WTC11 (cell line): Measurements from ENCODE around the gene KIF13A. TPM values are rescaled to one million over a fixed set of nuclear protein-coding genes. Genes with fewer than 3 reads are reported as not detected.

Experiments
- ATAC-seq: fragments of 200-7000 bp; cut with Tn5 transposase; 2 replicates; pipeline ENCODE4 v1.10.0; 2021; ENCODE audit warnings: mild to moderate bottlenecking, moderate library complexity
- Bru-seq: library from RNA; stranded (reverse); fragments of 400-500 nt; gene quantifications from one replicate; lab custom pipeline; 2021; lab: Mats Ljungman, UMichigan
- CTCF ChIA-PET: fragments of 300-600 bp; sonication (Branson Sonifier 250); formaldehyde crosslinking; loops from one replicate; lab custom pipeline; 2021; ENCODE audit warnings: antibody characterized with exemption; lab: Charles Lee
- POLR2A ChIA-PET: fragments of 350-600 bp; sonication (Branson Sonifier 250); formaldehyde crosslinking; loops from one replicate; lab custom pipeline; 2021; ENCODE audit warnings: antibody characterized with exemption; lab: Charles Lee
- DNase-seq: peaks from one replicate; pipeline ENCODE4 v3.0.0; 2021; ENCODE audit warnings: low spot score
- H3K27ac Mint-ChIP-seq: 2 replicates; pipeline ENCODE4 v1.8.0; 2021; ENCODE audit warnings: mixed read lengths
- H3K27me3 Mint-ChIP-seq: 2 replicates; pipeline ENCODE4 v1.8.0; 2021; ENCODE audit warnings: low read depth, mild to moderate bottlenecking, moderate library complexity, mixed read lengths
- H3K36me3 Mint-ChIP-seq: 2 replicates; pipeline ENCODE4 v1.8.0; 2021; ENCODE audit warnings: mixed read lengths
- H3K4me1 Mint-ChIP-seq: 2 replicates; pipeline ENCODE4 v1.8.0; 2022; ENCODE audit warnings: mixed read lengths
- H3K4me3 Mint-ChIP-seq: 2 replicates; pipeline ENCODE4 v1.8.0; 2021; ENCODE audit warnings: mild to moderate bottlenecking, moderate library complexity, mixed read lengths
- H3K9me3 Mint-ChIP-seq: 2 replicates; pipeline ENCODE4 v1.8.0; 2021; ENCODE audit warnings: mixed read lengths
- ATF2 ChIP-seq: sonication (generic); formaldehyde crosslinking; IDR thresholded peaks from 2 replicates; pipeline ENCODE4 v1.8.1; 2022; ENCODE audit warnings: low read depth, missing genetic modification reagents, borderline replicate concordance
- CBFB ChIP-seq: sonication (generic); formaldehyde crosslinking; IDR thresholded peaks from 2 replicates; pipeline ENCODE4 v1.8.1; 2022; ENCODE audit warnings: mild to moderate bottlenecking, low read depth, missing genetic modification reagents
- E2F5 ChIP-seq: sonication (generic); formaldehyde crosslinking; IDR thresholded peaks from 2 replicates; pipeline ENCODE4 v1.8.1; 2022; ENCODE audit warnings: mild to moderate bottlenecking, moderate library complexity, missing genetic modification reagents
- FOXP4 ChIP-seq: sonication (generic); formaldehyde crosslinking; IDR thresholded peaks from 2 replicates; pipeline ENCODE4 v1.8.0; 2022; ENCODE audit warnings: mild to moderate bottlenecking, missing genetic modification reagents
- GRHL2 ChIP-seq: fragments of 250-450 bp; sonication (Bioruptor Pico); IDR thresholded peaks from 2 replicates; pipeline ENCODE4 v1.8.0; 2022; ENCODE audit warnings: mild to moderate bottlenecking, moderate library complexity; ENCODE audit not compliant: insufficient replicate concordance, severe bottlenecking
- IRF2 ChIP-seq: sonication (generic); formaldehyde crosslinking; IDR thresholded peaks from 2 replicates; pipeline ENCODE4 v1.8.0; 2022; ENCODE audit warnings: low read depth, missing genetic modification reagents, borderline replicate concordance
- MLX ChIP-seq: sonication (generic); formaldehyde crosslinking; IDR thresholded peaks from 2 replicates; pipeline ENCODE4 v1.8.1; 2023; ENCODE audit warnings: mild to moderate bottlenecking, missing genetic modification reagents, moderate library complexity
- MYBL2 ChIP-seq: sonication (generic); formaldehyde crosslinking; IDR thresholded peaks from 2 replicates; pipeline ENCODE4 v1.8.1; 2023; ENCODE audit warnings: mild to moderate bottlenecking, moderate library complexity, missing genetic modification reagents
- NR3C1 ChIP-seq: sonication (generic); formaldehyde crosslinking; conservative IDR thresholded peaks from 2 replicates; pipeline ENCODE4 v1.8.1; 2023; ENCODE audit warnings: low read depth, mild to moderate bottlenecking, missing genetic modification reagents
- PRRX2 ChIP-seq: fragments of 250-450 bp; sonication (Bioruptor Pico); IDR thresholded peaks from 2 replicates; pipeline ENCODE4 v1.8.0; 2021; ENCODE audit warnings: mild to moderate bottlenecking
- SP1 ChIP-seq: sonication (generic); formaldehyde crosslinking; conservative IDR thresholded peaks from 2 replicates; pipeline ENCODE4 v1.8.1; 2022; ENCODE audit warnings: missing genetic modification reagents
- TP53 ChIP-seq: sonication (generic); formaldehyde crosslinking; IDR thresholded peaks from 2 replicates; pipeline ENCODE4 v1.8.1; 2023; ENCODE audit warnings: mild to moderate bottlenecking, missing genetic modification reagents
- USF2 ChIP-seq: sonication (generic); formaldehyde crosslinking; IDR thresholded peaks from 2 replicates; pipeline ENCODE4 v1.8.1; 2023; ENCODE audit warnings: mild to moderate bottlenecking, missing genetic modification reagents, moderate library complexity
- ZNF138 ChIP-seq: sonication (generic); formaldehyde crosslinking; conservative IDR thresholded peaks from 2 replicates; pipeline ENCODE4 v1.8.1; 2022; ENCODE audit warnings: mild to moderate bottlenecking, moderate library complexity, missing genetic modification reagents
- ZNF317 ChIP-seq: sonication (generic); formaldehyde crosslinking; IDR thresholded peaks from 2 replicates; pipeline ENCODE4 v1.8.1; 2023; ENCODE audit warnings: low read depth, mild to moderate bottlenecking, moderate library complexity, missing genetic modification reagents, borderline replicate concordance
- ZNF416 ChIP-seq: fragments of 250-450 bp; sonication (Bioruptor Pico); IDR thresholded peaks from 2 replicates; pipeline ENCODE4 v1.9.0; 2021; ENCODE audit warnings: mild to moderate bottlenecking, inconsistent platforms
- ZNF512 ChIP-seq: sonication (generic); formaldehyde crosslinking; IDR thresholded peaks from 2 replicates; pipeline ENCODE4 v1.8.1; 2022; ENCODE audit warnings: missing genetic modification reagents, borderline replicate concordance
- ZSCAN18 ChIP-seq: fragments of 250-450 bp; sonication (Bioruptor Pico); IDR thresholded peaks from 2 replicates; pipeline ENCODE4 v2.1.2; 2022; ENCODE audit warnings: mild to moderate bottlenecking, moderate library complexity
- long read RNA-seq, 3 experiments: library from RNA in 1 of 3; library from capped mRNA in 1 of 3; library from polyadenylated mRNA in 1 of 3; unstranded in 2 of 3; stranded (forward) in 1 of 3; transcript quantifications; one replicate each; pipeline ENCODE4 v2.0.0, GENCODE V29; 2021
- total RNA-seq: library from RNA; stranded (reverse); gene quantifications from 3 replicates; pipeline ENCODE4 v1.2.3, GENCODE V29; 2021

Gene KIF13A
- 27.8 to 32.7 TPM (median 27.8 TPM) in 3 replicates for total RNA-seq
- percentile 73 among the genes with signal in this experiment for Bru-seq, nascent RNA
- long read RNA-seq, experiment 1, transcript KIF13A-207 (3 exons, 1,330 nt) = major isoform, 8 of 19 reads
- long read RNA-seq, experiment 1, partial matches to known transcripts = 4 of 19 reads
- long read RNA-seq, experiment 1, other reads (novel, unspliced or antisense) = 7 of 19 reads
- long read RNA-seq, experiment 2, transcript KIF13A-207 (3 exons, 1,330 nt) = major isoform, 5 of 29 reads
- long read RNA-seq, experiment 2, partial matches to known transcripts = 6 of 29 reads
- long read RNA-seq, experiment 2, other reads (novel, unspliced or antisense) = 18 of 29 reads
- long read RNA-seq, experiment 3, partial matches to known transcripts = 0 of 1 reads
- long read RNA-seq, experiment 3, other reads (novel, unspliced or antisense) = 1 of 1 reads

- CTCF ChIA-PET = interaction anchor here (0.6 to 3.0 kb wide), 2 partner anchors 131 to 134 kb away, joined by 4 to 12 read pairs; partner anchors contain the start of gene NHLRC1
- TF ChIP-seq ZNF138 (CRISPR knock-in tag) (no peak), MLX (CRISPR knock-in tag) (no peak), ATF2 (CRISPR knock-in tag) (no peak), CBFB (no peak), NR3C1 (CRISPR knock-in tag) (no peak), USF2 (CRISPR knock-in tag) (no peak)
- TF ChIP-seq, all 79 proteins: peak for 0
- H3K4me3 Mint-ChIP-seq = peak within 1 kb of the TSS; percentile 94
- H3K27me3 Mint-ChIP-seq = peaks cover 15% of the 10 kb centered on the region
- H3K27ac Mint-ChIP-seq = peak within 1 kb of the TSS; percentile 96
- POLR2A ChIA-PET = interaction anchor here (1.0 to 1.6 kb wide), 2 partner anchors 14 to 135 kb away, joined by 4 read pairs; partner anchors contain the start of gene NHLRC1
- no peak for DNase-seq
- no peaks in the 10 kb centered on the region for H3K9me3 Mint-ChIP-seq
- no peak; the same call in none of the 2 replicates for ATAC-seq
- no peaks in the 10 kb centered on the region for H3K36me3 Mint-ChIP-seq
- peaks cover 37% of the 10 kb centered on the region for H3K4me1 Mint-ChIP-seq
These were observed at the start of gene KIF13A for GRCh38 chr6:17987447-17987696. Gene KIF13A, minus strand, starts transcription at chr6:17987635. Its CDS starts 172 bp downstream, at chr6:17987463.

GRCh38 chr6:18036781-18037180 is 49.3 kb upstream of the KIF13A start:
- H3K36me3 Mint-ChIP-seq = no peaks in the 10 kb centered on the region
- H3K4me1 Mint-ChIP-seq = no peaks in the 10 kb centered on the region
- CTCF ChIA-PET = no interaction called here
- POLR2A ChIA-PET = interaction anchor here (0.8 kb wide), 1 partner anchor 131 kb away, joined by 3 read pairs; no protein-coding TSS in a partner anchor
- no peak overlapping the region for H3K27ac Mint-ChIP-seq
- DNase-seq = no peak
- no peak for TF ChIP-seq E2F5 (CRISPR knock-in tag)
- TF ChIP-seq MLX (CRISPR knock-in tag) = no peak
- TF ChIP-seq ZSCAN18 = no peak
- TF ChIP-seq IRF2 = no peak
- no peak for TF ChIP-seq TP53
- no peak for TF ChIP-seq GRHL2 (CRISPR knock-in tag)
- TF ChIP-seq SP1 (CRISPR knock-in tag) = no peak
- no peak for TF ChIP-seq ZNF416 (CRISPR knock-in tag)
- TF ChIP-seq MYBL2 = no peak
- no peak for TF ChIP-seq FOXP4 (CRISPR knock-in tag)
- TF ChIP-seq ZNF512 = no peak
- no peak for TF ChIP-seq PRRX2 (CRISPR knock-in tag)
- no peak for TF ChIP-seq ZNF317 (CRISPR knock-in tag)
- TF ChIP-seq, all 79 proteins: peak for 0
- no peaks in the 10 kb centered on the region; the same call in 1 of the 2 replicates for H3K27me3 Mint-ChIP-seq
- no peak overlapping the region for H3K4me3 Mint-ChIP-seq
- peaks cover 5% of the 10 kb centered on the region; the same call in 1 of the 2 replicates for H3K9me3 Mint-ChIP-seq
- ATAC-seq = no peak
